ENCODE results near the gene NUDT9.
"Not testable (repeated sequence)": the region's sequence is repeated elsewhere in the genome, so short reads cannot be mapped to it uniquely, and the experiment has no call there.

The NUDT9 gene
- 13.4 to 17.8 (median 15.7) reads per million in 4 experiments for total RNA-seq

GRCh38 chr4:87422104-87423052, at the start of gene NUDT9:
Gene NUDT9, plus strand, starts transcription at chr4:87422573. Its CDS starts 333 bp downstream, at chr4:87422906.
- peak; percentile 79 for DNase-seq

GRCh38 chr4:87375719-87376291, 46.6 kb upstream of the NUDT9 start:
- no peak for DNase-seq

DNA sequence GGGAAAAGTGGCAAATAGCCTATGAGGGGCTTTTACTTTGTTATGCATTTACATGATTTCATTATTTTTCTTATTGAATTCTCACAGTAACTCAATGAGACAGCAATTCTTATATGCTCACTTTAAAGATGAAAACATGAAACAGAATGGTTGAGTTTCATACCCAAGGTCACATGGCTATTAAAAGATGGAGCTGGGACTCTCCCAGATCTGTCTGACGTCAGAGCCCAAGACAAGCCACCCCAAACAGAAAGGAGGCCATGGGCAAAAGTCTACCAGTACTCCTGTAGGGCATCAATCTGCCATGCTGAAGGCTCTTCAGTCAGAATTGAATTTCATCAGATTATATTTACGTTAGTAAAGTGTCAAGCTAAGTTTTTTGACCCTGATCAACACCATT, 44.6 kb upstream of the NUDT9 start:
- no peak for DNase-seq

DNA sequence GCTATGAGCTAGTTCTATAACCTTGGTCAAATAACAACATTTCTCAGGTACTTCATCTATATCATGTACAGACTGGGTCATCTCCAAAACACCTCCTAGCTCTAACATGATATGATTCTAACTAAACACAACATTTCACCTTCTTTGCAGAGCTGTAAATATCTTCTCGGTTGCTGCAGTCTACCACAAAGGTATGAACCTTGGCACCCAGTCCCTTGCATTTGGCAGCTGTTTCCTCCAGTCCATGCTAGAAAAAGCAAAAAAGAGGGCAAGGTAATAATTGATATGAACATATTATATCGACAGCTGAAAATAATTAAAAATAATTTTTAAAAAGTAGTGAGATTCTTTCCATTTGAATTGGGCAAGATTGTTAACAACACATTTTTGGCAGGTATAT, 40.3 kb upstream of the NUDT9 start:
- no peak for DNase-seq

GRCh38 chr4:87382931-87383330, 39.4 kb upstream of the NUDT9 start:
- no peak for DNase-seq

DNA sequence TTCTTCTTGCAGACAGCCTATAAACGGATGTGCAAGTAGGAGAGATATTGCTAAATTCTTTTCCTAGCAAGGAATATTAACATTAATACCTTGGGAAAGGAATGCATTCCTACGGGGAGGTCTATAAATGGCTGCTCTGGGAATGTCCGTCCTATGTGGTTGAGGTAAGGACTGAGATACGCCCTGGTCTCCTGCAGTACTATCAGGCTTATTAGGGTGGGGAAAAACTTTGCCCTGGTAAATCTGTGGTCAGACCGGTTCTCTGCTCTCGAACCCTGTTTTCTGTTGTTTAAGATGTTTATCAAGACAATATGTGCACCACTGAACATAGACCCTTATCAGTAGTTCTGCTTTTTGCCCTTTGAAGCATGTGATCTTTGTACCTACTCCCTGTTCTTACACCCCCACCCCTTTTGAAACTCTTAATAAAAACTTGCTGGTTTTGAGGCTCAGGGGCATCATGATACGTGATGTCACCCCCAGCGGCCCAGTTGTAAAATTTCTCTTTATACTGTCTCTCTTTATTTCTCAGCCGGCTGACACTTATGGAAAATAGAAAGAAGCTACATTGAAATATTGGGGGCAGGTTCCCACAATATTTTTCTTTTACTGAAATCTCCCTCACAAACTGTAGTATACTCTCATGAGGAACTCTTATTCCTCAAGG, 37.8 kb upstream of the NUDT9 start:
- DNase-seq, result not testable (repeated sequence)

DNA sequence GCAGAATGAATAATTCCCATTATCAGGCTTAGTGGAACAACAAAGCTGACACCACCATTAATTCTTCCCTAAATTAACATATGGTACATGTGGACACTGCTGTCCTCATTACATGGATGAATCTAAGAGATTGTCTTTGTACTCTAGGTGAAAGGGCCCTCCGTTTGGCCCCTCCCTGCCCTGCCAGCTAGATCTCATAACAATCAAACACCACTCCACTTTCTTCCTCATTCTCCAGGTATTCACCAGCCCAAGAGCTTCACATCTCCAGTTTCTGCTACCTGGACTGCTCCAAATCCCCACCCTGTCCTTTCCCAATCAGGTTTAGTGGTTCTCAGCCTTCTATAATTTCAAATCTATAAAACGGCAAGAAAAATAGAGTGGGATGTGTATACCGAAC, 35.1 kb upstream of the NUDT9 start:
- no peak for DNase-seq

DNA sequence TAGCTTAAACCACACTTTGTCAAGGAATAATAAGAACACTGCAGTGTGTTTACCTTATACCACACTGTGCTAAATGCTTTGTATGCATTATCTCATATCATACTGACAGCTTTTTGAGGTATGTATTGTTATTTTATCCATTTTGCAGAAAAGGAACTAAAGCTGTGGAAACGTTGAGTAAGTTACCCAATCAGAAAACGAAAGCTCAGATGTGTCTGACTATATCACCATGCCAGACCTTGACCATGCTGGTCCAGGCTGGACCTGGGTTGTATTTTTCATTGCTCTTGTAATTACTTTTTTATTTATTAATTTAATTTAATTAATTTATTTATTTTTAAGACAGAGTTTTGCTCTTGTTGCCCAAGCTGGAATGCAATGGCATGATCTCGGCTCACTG, 33.5 kb upstream of the NUDT9 start:
- DNase-seq, result no peak

GRCh38 chr4:87390055-87390454, 32.3 kb upstream of the NUDT9 start:
- DNase-seq, result not testable (repeated sequence)

GRCh38 chr4:87390551-87390890, 31.9 kb upstream of the NUDT9 start:
- DNase-seq, result no peak

DNA sequence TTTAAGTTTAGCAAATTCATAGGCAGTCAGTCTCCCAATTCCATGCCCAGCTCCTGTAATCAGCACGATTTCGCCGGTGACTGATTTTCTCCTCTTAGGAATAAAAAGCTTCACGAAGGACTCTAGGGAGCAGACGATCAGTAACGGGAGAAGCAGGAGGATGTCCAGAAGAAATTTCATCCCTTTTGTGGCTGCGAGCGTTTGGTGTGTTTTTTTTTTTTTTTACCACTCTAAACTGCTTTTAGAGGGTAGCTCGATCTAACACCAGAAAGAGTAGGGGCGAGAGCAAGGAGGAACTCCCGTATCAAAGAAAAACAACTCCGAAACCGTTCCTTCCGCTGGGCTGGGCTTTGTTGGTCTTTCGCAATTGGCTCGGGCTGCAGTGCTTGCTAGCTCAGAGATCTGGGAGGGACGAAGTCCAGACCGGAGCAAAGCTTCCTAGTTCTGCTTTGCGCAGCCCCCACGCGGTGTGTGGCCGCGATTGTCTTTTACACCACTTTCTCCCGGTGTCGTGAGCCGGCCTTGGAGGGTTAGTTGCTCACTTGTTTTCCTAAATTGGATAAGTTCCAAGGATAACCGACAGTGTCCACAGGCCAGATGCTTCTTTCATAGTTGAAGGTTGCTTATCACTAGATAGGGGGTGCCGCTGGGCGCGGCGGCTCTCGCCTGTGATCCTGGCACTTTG, 31.3 kb upstream of the NUDT9 start, which contains the start of gene HSD17B11:
Gene HSD17B11, minus strand, starts transcription at position 298 of the 685 bp plus-strand sequence. Its CDS starts 118 bp downstream, at position 180.
- DNase-seq, result peak; percentile 69

DNA sequence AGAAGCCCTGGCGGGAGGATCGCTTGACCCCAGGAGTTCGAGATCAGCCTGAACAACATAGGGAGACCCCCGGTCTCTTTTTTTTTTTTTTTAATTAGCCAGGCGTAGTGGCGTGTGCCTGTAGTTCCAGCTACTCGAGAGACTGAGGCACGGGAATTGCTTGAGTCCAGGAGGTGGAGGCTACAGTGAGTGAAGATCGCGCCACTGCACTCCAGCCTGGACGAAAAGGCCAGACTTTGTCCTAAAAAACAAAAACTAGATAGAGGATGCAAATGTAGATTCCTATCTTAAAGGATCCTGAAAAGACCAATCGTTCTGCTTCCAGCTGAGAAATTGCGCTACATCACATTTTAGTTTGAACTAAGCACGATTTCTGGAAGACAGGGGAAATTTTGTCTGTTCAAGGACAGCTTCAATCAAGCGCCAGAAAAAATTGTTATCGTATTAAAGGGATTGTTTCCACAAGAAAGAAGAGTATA, 30.8 kb upstream of the NUDT9 start:
- DNase-seq, result no peak

GRCh38 chr4:87392183-87392582, 30.2 kb upstream of the NUDT9 start:
- no peak for DNase-seq

DNA sequence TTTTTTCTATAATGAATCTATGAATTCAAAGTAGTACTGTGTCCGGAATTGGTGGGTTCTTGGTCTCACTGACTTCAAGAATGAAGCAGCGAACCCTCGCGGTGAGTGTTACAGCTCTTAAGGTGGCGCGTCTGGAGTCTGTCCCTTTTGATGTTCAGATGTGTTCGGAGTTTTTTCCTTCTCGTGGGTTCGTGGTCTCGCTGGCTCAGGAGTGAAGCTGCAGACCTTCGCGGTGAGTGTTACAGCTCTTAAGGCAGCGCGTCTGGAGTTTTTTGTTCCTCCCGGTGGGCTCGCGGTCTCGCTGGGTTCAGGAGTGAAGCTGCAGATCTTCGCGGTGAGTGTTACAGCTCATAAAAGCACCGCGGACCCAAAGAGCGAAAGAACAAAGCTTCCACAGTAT, 27.3 kb upstream of the NUDT9 start:
- DNase-seq, result peak; percentile 10

DNA sequence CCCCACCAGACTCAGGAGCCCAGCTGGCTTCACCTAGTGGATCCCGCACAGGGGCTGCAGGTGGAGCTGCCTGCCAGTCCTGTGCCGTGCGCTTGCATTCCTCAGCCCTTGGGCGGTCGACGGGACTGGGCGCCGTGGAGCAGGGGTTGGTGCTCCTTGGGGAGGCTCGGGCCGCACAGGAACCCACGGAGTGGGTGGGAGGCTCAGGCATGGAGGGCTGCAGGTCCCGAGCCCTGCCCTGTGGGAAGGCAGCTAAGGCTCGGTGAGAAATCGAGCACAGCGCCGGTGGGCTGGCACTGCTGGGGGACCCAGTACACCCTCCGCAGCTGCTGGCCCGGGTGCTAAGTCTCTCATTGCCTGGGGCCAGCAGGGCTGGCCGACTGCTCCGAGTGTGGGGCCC, 26.5 kb upstream of the NUDT9 start:
- not testable (repeated sequence) for DNase-seq

DNA sequence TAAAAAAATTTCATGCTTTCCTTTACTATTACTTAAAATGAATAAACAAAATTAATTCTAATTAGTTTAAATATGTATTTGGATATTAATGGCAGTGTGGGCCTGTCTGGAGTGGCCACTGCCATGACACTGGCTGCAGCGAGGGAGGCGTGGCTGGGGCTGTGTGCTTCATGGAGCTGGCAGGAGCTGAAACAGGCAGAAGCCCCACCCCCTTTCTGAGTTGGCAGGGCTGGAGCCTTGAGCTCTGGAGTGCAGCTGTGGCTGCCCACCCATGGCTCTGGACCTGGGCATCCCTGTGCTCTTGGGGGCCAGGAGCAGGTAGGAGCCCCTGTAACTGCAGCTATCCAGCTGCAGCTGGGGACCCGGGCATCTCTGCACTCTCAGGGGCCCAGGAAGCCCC, 23.2 kb upstream of the NUDT9 start:
- DNase-seq, result no peak

DNA sequence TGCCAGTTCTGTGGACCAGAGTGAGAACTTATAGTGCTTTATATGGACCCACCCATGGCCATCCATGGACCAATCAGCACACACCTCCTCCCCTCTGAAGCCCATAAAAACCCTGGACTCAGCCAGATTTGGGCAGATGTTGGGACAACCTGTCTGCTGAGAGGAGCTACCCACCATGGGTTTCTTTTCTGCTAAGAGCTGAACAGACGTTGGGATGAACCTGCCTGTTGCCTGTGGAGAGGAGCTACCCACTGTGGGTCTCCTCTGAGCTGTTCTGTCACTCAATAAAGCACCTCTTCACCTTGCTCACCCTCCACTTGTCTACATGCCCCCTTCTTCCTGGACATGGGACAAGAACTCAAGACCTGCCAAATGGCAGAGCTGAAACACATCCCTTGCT, 22.4 kb upstream of the NUDT9 start:
- no peak for DNase-seq

- DNase-seq, result not testable (repeated sequence)
These were observed 18.6 kb upstream of the NUDT9 start for GRCh38 chr4:87403732-87404131.

- no peak for DNase-seq
These were observed 17.1 kb upstream of the NUDT9 start for GRCh38 chr4:87405211-87405820.

- no peak for DNase-seq
These were observed 15.9 kb upstream of the NUDT9 start for GRCh38 chr4:87406462-87406861.

- not testable (repeated sequence) for DNase-seq
These were observed 15.5 kb upstream of the NUDT9 start for GRCh38 chr4:87406902-87407301.

- no peak for DNase-seq
These were observed 12.9 kb upstream of the NUDT9 start for GRCh38 chr4:87409420-87409939.

All from effector CD8-positive, alpha-beta T cell (primary cell).